Hepatocyte (in vitro differentiated cells): Measurements from ENCODE around the gene CDYL.

Source experiments
- CTCF ChIP-seq: fragments of 200-600 bp; sonication (generic); IDR thresholded peaks from 2 replicates; pipeline ENCODE4 v1.5.1; 2016; ENCODE audit warnings: antibody characterized with exemption, mild to moderate bottlenecking; ENCODE audit not compliant: poor library complexity
- EZH2 ChIP-seq: fragments of 200-600 bp; sonication (generic); IDR thresholded peaks from 2 replicates; pipeline ENCODE4 v1.6.1; 2016; ENCODE audit warnings: antibody characterized with exemption, mild to moderate bottlenecking, borderline replicate concordance

- TF ChIP-seq CTCF, result no peak
- no peak for TF ChIP-seq EZH2
These were observed 205.6 kb downstream of the CDYL start for GRCh38 chr6:4981761-4982160.
